Activated CD4-positive, alpha-beta memory T cell treated with anti-CD3 and anti-CD28 coated beads, Interleukin-2, amount 10 ng/mL, durations not matched to agents 7 days and 5 days (primary cell): ENCODE results near the gene CDH22. TPM values are rescaled to one million over a fixed set of nuclear protein-coding genes. Genes with fewer than 3 reads are reported as not detected.

Experiments
- CTCF ChIA-PET: fragments of 350-600 bp; sonication (Branson Sonifier 250); formaldehyde crosslinking; loops from one replicate; lab custom pipeline; 2021; ENCODE audit warnings: antibody characterized with exemption, inconsistent platforms; lab: Charles Lee
- POLR2A ChIA-PET: fragments of 350-600 bp; sonication (Branson Sonifier 250); formaldehyde crosslinking; loops from one replicate; lab custom pipeline; 2021; ENCODE audit warnings: antibody characterized with exemption; lab: Charles Lee
- DNase-seq: peaks from one replicate; pipeline ENCODE4 v3.0.0-alpha.2; 2020
- H3K27ac Mint-ChIP-seq: one replicate; pipeline ENCODE4 v1.8.0; 2021; ENCODE audit warnings: mild to moderate bottlenecking, mixed read lengths
- H3K27me3 Mint-ChIP-seq: one replicate; pipeline ENCODE4 v1.8.0; 2021; ENCODE audit warnings: mixed read lengths
- H3K36me3 Mint-ChIP-seq: one replicate; pipeline ENCODE4 v1.8.0; 2021; ENCODE audit warnings: low read depth, mixed read lengths
- H3K4me1 Mint-ChIP-seq: one replicate; pipeline ENCODE4 v1.8.0; 2021; ENCODE audit warnings: mixed read lengths
- H3K4me3 Mint-ChIP-seq: one replicate; pipeline ENCODE4 v1.8.0; 2021; ENCODE audit warnings: mild to moderate bottlenecking, mixed read lengths
- H3K9me3 Mint-ChIP-seq: one replicate; pipeline ENCODE4 v1.8.0; 2021; ENCODE audit warnings: mixed read lengths
- total RNA-seq, 2 experiments: library from RNA; stranded (reverse); gene quantifications; one replicate each; pipeline ENCODE4 v1.2.3, GENCODE V29; 2021

The CDH22 gene
- total RNA-seq, 2 experiments from 2014 or later, result not detected

DNA sequence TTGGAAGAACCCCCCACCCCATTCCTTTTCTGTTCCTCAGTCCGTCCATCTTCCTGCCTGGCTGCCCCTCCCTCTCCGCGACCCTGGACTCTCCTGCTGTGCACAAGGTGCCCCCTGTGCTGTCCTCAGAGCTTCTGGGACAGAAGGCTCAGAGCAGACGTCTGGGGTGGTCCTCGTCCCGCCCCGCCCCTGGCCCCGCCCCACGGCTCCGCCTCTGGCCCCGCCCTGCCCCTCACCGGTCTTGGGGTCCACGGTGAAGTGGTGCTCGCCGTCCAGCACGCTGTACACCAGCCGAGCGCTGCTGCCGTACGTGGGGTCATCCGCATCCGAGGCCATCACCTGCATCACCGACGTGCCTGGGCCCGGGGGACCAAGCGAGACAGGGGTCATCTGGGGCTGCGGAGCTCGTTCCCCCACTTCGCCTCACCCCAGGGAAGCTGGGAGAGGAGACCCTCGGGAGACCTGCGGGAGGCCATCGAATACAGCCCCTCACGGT, 81.0 kb downstream of the CDH22 start:
- no peaks in the 10 kb centered on the region for H3K9me3 Mint-ChIP-seq
- no peak overlapping the region for H3K4me3 Mint-ChIP-seq
- CTCF ChIA-PET, result no interaction called here
- peaks cover 13% of the 10 kb centered on the region for H3K27me3 Mint-ChIP-seq
- H3K36me3 Mint-ChIP-seq, result no peaks in the 10 kb centered on the region
- DNase-seq, result no peak
- no peak overlapping the region for H3K27ac Mint-ChIP-seq
- POLR2A ChIA-PET, result no interaction called here
- no peaks in the 10 kb centered on the region for H3K4me1 Mint-ChIP-seq

DNA sequence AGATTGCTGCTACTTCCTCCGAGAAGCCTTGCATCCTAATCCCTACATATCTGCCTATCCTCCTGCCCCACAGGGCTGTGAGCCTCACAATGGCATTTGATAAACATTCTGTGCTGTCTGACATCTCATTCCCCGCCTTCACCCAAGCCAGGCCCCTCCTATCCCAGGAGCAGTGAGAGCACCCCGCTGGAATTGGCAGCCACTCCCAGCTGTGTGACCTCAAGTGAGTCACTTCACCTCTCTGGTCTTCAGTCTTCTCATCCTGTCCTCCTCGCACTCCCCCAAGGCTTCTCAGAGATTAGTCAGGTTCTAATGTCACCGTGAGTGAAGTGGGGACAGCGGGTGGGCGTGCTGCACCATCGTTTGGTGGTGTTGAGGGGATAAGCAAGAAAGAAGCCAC, 81.7 kb downstream of the CDH22 start:
- no peak overlapping the region for H3K27ac Mint-ChIP-seq
- no peaks in the 10 kb centered on the region for H3K36me3 Mint-ChIP-seq
- H3K4me1 Mint-ChIP-seq, result no peaks in the 10 kb centered on the region
- ChIA-PET POLR2A (no interaction called here), CTCF (no interaction called here)
- H3K27me3 Mint-ChIP-seq, result peaks cover 13% of the 10 kb centered on the region
- no peaks in the 10 kb centered on the region for H3K9me3 Mint-ChIP-seq
- no peak for DNase-seq
- no peak overlapping the region for H3K4me3 Mint-ChIP-seq

DNA sequence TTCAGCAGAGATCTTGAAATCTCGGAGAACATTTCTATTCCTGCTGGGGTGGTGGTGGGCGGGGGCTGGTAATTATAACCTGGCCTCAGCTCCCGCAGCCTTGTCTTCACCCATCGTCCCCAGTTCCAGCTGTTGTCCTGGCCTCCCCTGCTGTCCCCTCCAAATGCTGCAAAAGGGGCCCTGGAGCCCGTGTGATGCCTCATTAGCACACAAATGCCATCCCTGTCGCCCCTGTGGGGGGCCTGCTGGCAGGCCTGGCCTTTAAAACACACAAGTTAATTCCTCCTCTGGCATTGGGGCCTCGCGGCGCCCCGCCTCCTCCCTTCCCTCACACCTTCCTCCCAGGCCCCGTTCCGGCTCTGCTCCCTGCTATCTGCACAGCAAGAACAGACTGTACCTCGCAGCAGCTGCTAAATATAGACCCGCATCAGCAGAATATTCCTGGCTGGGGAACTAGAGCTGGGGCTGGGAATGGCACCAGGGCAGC, 85.7 kb downstream of the CDH22 start:
- no peak overlapping the region for H3K4me3 Mint-ChIP-seq
- no peak for DNase-seq
- CTCF ChIA-PET, result no interaction called here
- no peaks in the 10 kb centered on the region for H3K9me3 Mint-ChIP-seq
- H3K27me3 Mint-ChIP-seq, result peaks cover 11% of the 10 kb centered on the region
- no peaks in the 10 kb centered on the region for H3K36me3 Mint-ChIP-seq
- POLR2A ChIA-PET, result no interaction called here
- H3K27ac Mint-ChIP-seq, result no peak overlapping the region
- H3K4me1 Mint-ChIP-seq, result no peaks in the 10 kb centered on the region

DNA sequence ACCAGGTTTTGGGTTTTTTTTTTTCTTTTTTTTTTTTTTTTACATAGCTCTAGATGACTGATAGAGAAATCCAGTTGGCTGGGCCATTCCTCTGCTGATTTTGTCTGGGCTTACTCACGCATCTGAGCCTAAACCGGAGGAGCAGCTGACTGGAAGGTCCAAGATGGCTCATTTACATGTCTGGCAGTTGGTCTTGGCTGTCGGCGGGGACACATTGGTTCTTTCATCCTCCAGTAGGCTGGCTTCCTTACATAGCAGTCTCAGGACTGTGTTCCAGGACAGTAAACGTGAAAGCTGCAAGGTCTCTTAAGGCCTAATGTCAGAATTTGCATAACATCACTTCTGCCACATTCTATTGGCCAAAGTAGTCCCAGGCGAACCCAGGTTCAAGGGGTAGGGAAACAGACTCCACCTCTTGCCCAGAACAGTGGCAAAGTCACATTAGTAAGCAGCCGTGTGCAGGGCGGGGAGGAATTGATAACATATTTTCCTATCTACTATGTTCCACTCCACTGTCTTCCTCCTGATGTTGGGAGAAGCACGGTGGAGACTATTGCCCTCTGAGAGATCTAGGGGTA, 87.0 kb downstream of the CDH22 start:
- H3K4me3 Mint-ChIP-seq, result no peak overlapping the region
- no peak for DNase-seq
- peaks cover 6% of the 10 kb centered on the region for H3K27me3 Mint-ChIP-seq
- H3K9me3 Mint-ChIP-seq, result no peaks in the 10 kb centered on the region
- no peaks in the 10 kb centered on the region for H3K36me3 Mint-ChIP-seq
- ChIA-PET POLR2A (no interaction called here), CTCF (interaction anchor here (0.6 kb wide), 1 partner anchor 795 kb away, joined by 3 read pairs; no protein-coding TSS in a partner anchor)
- H3K27ac Mint-ChIP-seq, result no peak overlapping the region
- no peaks in the 10 kb centered on the region for H3K4me1 Mint-ChIP-seq

DNA sequence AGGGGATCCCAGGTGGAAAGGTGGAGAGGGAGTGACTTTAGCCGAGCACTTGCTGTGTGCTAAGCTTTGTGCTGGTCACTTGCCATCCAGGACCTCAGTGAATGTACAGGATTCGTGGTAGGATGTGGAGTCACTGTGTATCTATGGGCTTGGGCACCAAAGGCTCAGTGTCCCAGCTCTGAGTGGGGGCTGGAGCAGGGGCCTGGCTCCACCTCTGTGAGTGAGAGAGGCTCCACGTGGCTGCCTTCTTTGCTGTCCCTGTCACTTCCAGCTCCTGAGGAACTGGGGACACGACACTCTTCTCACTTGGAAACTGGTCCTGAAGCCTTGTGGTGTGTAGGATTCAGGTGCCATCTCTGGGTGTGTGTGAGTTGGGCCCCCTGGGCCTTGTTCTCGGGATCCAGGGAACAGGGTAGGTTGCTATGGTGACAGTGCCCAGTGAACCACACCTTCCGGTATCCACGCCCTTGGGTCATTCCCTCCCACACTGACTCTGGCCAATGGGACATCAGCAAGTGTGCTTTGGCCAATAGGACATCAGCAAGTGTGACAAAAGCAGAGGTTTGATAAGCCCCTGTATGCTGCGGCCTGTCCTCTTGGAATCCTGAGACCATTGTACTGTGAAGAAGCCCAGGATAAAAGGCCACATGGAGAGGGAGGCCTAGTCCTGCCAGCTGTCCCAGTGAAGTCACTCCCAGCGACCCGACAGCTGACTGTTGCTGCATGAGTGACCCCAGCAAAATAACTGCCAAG, 87.7 kb downstream of the CDH22 start:
- Mint-ChIP-seq H3K27me3 (peaks cover 2% of the 10 kb centered on the region), H3K4me1 (no peaks in the 10 kb centered on the region), H3K4me3 (no peak overlapping the region), H3K9me3 (no peaks in the 10 kb centered on the region), H3K36me3 (no peaks in the 10 kb centered on the region), H3K27ac (no peak overlapping the region)
- no peak for DNase-seq
- ChIA-PET CTCF (interaction anchor here (0.6 kb wide), 1 partner anchor 796 kb away, joined by 3 read pairs; no protein-coding TSS in a partner anchor), POLR2A (no interaction called here)

DNA sequence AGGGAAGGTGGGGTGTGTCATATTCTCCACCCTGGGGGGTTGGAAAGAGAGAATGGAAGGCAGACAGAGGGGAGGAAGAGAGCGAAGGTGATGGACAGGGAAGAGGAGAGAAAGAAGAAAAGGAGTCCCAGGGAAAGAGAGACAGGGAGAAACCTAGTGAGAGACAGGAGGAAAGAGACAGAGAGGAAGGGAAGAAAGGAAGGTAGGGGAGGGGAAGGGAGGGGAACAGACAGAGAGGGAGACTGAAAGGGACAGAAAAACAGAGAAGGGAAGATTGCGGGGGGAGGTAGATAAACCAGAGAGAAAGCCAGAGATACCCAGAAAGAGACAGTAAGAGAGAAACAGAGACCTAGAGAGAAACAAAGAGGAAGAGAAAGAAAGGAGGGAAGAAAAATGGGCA, 88.4 kb downstream of the CDH22 start:
- H3K4me3 Mint-ChIP-seq, result no peak overlapping the region
- CTCF ChIA-PET, result no interaction called here

DNA sequence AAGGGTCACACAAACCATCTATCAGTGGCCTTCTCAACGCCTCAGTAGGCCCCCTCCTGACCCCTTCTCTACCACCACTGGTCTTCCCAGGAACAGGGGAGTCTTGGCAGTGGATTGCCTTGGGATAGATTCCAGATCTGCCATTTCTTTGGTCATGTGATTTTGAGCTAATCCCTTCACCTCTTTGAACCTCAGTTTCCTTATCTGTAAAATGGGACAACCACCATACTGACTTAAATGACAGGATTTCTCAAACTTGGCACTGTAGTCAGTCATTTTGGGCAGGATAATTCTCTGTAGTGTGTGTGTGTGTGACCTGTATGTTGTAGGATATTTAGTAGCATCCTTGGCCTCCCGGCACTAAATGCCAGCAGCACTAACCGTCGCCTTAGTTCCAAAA, 89.1 kb downstream of the CDH22 start:
- Mint-ChIP-seq H3K9me3 (no peaks in the 10 kb centered on the region), H3K4me1 (no peaks in the 10 kb centered on the region), H3K4me3 (no peak overlapping the region), H3K36me3 (no peaks in the 10 kb centered on the region), H3K27ac (no peak overlapping the region), H3K27me3 (peaks cover 6% of the 10 kb centered on the region)
- CTCF ChIA-PET, result no interaction called here
- POLR2A ChIA-PET, result no interaction called here
- no peak for DNase-seq

More for the DNA sequence above, 88.4 kb downstream of the CDH22 start:
- no peaks in the 10 kb centered on the region for H3K9me3 Mint-ChIP-seq
- DNase-seq, result no peak
- POLR2A ChIA-PET, result no interaction called here
- H3K36me3 Mint-ChIP-seq, result no peaks in the 10 kb centered on the region
- no peak overlapping the region for H3K27ac Mint-ChIP-seq
- H3K27me3 Mint-ChIP-seq, result peaks cover 2% of the 10 kb centered on the region
- no peaks in the 10 kb centered on the region for H3K4me1 Mint-ChIP-seq

DNA sequence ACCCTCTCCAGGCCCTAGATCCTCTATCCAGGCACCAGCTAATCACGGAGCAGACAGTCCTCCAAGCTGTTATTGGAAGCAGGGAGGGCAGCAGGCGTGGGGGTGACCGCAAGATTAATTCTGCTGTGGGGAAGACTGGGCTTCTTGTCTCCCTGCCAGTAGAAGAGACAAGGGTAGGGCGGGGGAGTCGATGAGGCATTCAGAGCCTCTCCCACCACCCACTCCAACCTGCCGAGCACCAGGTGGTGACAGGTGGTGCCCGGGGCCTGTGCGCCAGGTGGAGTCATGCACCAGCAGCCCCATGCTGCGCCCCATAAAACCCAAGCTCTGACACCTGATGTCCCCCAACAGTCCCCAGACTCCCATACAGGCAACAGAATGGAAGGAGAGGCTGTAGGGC, 89.6 kb downstream of the CDH22 start:
- POLR2A ChIA-PET, result no interaction called here
- no peak overlapping the region for H3K27ac Mint-ChIP-seq

DNA sequence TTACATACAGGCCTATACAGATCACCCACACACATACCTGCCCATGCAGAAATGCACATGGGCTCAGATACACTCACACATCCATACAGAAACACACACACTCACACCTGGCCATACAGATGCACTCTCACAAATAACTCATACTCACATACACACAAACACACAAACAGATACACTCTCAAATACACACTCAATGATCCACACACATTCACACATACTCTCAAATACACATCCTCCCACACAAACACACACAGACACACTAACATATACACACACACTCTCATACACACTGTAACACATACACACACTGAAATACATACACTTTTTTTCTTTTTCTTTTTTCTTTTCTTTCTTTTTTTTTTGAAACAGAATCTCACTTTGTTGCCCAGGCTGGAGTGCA, 90.7 kb downstream of the CDH22 start:
- Mint-ChIP-seq H3K4me3 (no peak overlapping the region), H3K27me3 (peaks cover 8% of the 10 kb centered on the region), H3K36me3 (no peaks in the 10 kb centered on the region), H3K9me3 (no peaks in the 10 kb centered on the region), H3K4me1 (no peaks in the 10 kb centered on the region), H3K27ac (no peak overlapping the region)
- no peak for DNase-seq
- ChIA-PET POLR2A (no interaction called here), CTCF (no interaction called here)

More for the DNA sequence above, 89.6 kb downstream of the CDH22 start:
- no peaks in the 10 kb centered on the region for H3K9me3 Mint-ChIP-seq
- H3K4me3 Mint-ChIP-seq, result no peak overlapping the region
- no peaks in the 10 kb centered on the region for H3K4me1 Mint-ChIP-seq
- CTCF ChIA-PET, result no interaction called here
- peaks cover 10% of the 10 kb centered on the region for H3K27me3 Mint-ChIP-seq
- no peaks in the 10 kb centered on the region for H3K36me3 Mint-ChIP-seq
- DNase-seq, result no peak

DNA sequence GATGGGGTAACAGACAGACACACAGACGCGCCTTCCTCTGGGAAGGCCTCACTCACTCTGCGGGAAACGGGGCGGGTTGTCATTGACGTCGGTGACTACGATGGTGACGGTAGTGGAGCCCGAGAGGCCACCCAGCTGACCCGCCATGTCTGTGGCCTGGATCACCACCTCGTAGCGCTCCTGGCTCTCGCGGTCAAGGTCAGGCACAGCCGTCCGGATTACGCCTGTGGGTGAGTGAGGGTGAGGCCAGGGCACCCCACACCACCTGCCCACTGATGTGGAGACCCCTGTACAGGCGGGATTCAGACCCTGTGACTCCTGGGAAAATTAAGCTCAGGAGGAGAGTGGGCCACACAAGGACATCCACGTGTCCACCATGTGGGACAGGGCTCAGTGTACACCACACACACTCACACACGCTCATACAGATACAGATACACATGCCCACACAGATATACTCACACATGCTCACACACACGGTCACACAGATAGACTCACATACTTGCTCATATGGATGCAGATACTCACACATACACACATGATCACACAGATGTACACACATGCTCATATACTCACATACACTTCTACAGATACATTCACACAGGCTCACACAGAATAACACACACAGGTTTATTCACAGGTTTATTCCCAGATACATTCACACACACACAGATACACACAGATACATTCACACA, 91.4 kb downstream of the CDH22 start:
- no peaks in the 10 kb centered on the region for H3K36me3 Mint-ChIP-seq
- H3K27me3 Mint-ChIP-seq, result peaks cover 8% of the 10 kb centered on the region
- H3K4me1 Mint-ChIP-seq, result no peaks in the 10 kb centered on the region
- ChIA-PET POLR2A (no interaction called here), CTCF (no interaction called here)
- DNase-seq, result no peak
- H3K4me3 Mint-ChIP-seq, result no peak overlapping the region
- no peak overlapping the region for H3K27ac Mint-ChIP-seq
- H3K9me3 Mint-ChIP-seq, result no peaks in the 10 kb centered on the region

DNA sequence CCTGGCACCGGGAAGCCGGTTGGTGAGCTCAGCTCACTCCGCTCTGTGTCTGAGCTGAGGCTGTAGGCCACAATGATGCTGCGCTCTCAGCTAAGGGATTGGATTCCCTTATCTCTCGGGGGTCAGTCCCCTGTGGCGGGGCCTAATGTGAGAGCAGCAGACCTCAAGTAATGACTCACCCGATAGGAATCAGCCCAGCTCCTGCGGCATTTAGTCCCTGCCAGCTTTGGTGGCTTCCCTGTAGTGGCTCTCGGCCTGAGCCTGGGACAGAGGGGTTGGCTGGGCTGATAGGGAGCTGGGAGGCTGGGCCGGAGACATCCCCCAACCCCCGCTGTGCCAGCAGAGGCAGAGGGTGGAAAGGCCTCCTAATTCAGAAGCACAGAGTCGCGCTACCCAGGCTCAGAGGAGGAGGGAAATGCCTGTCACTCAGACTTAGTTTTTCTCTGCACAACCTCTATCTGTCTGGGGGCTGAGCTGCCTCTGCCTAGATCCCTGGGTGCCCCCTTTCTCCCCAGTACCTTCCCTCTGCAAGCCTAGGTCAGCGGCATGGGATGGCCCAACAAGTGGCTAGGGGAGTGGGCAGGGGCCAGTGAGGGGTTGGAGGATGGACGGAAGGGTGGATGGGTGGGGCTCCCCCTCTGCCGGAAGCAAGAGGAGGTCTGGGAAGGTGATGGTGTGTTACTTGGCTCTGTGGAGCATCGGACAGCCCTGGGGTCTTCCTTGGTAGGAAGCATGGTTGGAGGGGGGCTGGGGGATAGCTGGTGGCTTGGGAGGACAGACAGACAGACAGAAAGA, 92.2 kb downstream of the CDH22 start:
- no peaks in the 10 kb centered on the region for H3K4me1 Mint-ChIP-seq
- no peak overlapping the region for H3K27ac Mint-ChIP-seq
- no peaks in the 10 kb centered on the region for H3K9me3 Mint-ChIP-seq
- no peaks in the 10 kb centered on the region for H3K36me3 Mint-ChIP-seq
- ChIA-PET CTCF (interaction anchor here (0.9 kb wide), 1 partner anchor 41 kb away, joined by 3 read pairs; no protein-coding TSS in a partner anchor), POLR2A (no interaction called here)
- no peak overlapping the region for H3K4me3 Mint-ChIP-seq
- no peak for DNase-seq
- H3K27me3 Mint-ChIP-seq, result peaks cover 8% of the 10 kb centered on the region

DNA sequence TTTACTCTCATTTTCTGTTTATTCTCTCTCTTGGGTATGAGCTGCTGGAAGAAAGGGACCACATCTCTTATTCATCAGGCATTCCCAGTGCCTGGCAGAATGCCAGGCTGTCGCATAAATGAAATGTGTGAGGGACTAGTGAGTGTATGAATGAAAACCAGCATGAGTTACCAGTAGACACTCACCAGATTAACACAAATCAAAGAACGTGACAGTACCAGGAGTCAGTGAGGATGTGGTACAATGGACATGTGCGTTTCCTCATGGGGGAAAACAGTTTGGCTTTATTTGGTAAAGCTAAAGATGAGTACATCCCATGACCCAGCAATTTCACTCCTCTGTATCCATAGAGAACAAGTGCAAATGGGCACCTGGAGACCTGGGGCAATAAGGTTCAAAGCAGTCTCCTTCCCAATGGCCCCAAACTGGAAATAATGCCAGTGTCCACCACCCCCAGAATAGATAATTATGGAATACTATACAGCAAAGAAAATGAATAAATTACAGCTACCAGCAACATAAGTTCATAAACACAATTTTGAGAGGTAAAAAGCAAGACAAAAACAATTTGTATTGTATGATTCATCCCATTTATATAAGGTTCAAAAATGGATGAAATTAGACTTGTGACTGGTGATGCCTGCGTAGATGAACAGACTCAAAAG, 93.3 kb downstream of the CDH22 start:
- ChIA-PET CTCF (interaction anchor here (0.9 kb wide), 1 partner anchor 40 kb away, joined by 3 read pairs; no protein-coding TSS in a partner anchor), POLR2A (no interaction called here)
- no peaks in the 10 kb centered on the region for H3K4me1 Mint-ChIP-seq

More for the DNA sequence above, 93.3 kb downstream of the CDH22 start:
- Mint-ChIP-seq H3K36me3 (no peaks in the 10 kb centered on the region), H3K27ac (no peak overlapping the region), H3K27me3 (peaks cover 13% of the 10 kb centered on the region), H3K4me3 (no peak overlapping the region), H3K9me3 (no peaks in the 10 kb centered on the region)
- no peak for DNase-seq
